ENCODE data around the gene ADGRG1. TPM values are rescaled to one million over a fixed set of nuclear protein-coding genes. Genes with fewer than 3 reads are reported as not detected.

The ADGRG1 gene
- total RNA-seq, 1 donor from 2014 or later: 4.8 TPM

DNA sequence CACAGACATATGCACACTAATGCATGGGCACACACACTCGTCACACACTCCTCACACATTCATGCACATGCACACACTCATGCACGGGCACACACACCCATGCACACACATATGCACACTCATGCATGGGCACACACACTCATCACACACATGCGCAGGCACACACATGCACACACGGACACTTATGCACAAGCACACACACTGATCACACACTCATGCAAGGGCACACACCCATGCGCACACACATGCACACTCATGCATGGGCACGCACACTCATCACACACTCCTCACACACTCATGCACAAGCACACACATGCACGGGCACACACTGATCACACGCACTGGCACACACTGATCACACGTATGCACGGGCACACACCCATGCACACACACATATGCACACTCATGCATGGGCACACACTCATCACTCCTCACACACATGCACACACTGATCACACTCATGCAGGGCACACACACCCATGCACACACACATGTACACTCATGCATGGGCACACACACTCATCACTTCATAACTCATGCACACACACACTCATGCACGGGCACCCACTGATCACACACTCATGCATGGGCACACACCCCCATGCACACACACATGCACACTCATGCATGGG is 16.1 kb downstream of the ADGRG1 start:
- H3K36me3 Mint-ChIP-seq (ENCODE audit: unreplicated experiment): no peaks in the 10 kb centered on the region
- peaks cover 21% of the 10 kb centered on the region for H3K4me1 Mint-ChIP-seq (ENCODE audit: unreplicated experiment)
- H3K27ac Mint-ChIP-seq (ENCODE audit: unreplicated experiment): no peak overlapping the region
- H3K9me3 Mint-ChIP-seq (ENCODE audit: unreplicated experiment): no peaks in the 10 kb centered on the region
- no peaks in the 10 kb centered on the region for H3K27me3 Mint-ChIP-seq (ENCODE audit: unreplicated experiment)
- H3K4me3 Mint-ChIP-seq (ENCODE audit: unreplicated experiment): no peak overlapping the region
- DNase-seq (ENCODE audit: extremely low spot score, unreplicated experiment): no peak
- TF ChIP-seq, protein P1, sequence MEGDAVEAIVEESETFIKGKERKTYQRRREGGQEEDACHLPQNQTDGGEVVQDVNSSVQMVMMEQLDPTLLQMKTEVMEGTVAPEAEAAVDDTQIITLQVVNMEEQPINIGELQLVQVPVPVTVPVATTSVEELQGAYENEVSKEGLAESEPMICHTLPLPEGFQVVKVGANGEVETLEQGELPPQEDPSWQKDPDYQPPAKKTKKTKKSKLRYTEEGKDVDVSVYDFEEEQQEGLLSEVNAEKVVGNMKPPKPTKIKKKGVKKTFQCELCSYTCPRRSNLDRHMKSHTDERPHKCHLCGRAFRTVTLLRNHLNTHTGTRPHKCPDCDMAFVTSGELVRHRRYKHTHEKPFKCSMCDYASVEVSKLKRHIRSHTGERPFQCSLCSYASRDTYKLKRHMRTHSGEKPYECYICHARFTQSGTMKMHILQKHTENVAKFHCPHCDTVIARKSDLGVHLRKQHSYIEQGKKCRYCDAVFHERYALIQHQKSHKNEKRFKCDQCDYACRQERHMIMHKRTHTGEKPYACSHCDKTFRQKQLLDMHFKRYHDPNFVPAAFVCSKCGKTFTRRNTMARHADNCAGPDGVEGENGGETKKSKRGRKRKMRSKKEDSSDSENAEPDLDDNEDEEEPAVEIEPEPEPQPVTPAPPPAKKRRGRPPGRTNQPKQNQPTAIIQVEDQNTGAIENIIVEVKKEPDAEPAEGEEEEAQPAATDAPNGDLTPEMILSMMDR (IDR thresholded peaks at IDR 0.05): no peak

DNA sequence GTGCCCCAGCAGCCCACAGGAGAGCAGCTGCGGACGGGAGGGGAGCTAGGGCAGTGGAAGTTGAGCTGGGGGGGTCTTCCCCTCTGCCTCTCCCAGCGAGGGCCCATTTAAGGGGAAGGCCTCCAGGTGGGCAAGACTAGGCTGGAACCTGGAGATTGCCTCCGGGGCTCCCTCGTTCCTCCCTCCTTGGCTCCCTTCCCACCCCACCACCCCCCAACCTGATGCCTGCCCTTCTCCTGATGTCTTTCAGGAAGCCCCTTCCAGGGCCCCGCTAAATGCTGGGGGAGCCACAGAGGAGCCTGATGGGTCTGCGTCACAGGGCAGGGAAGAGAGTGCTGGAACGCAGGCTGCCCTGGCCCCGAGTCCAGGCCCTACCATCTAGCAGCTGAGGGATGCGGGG is 16.7 kb downstream of the ADGRG1 start:
- Mint-ChIP-seq H3K4me1 (ENCODE audit: unreplicated experiment) (peaks cover 21% of the 10 kb centered on the region), H3K4me3 (ENCODE audit: unreplicated experiment) (no peak overlapping the region), H3K36me3 (ENCODE audit: unreplicated experiment) (no peaks in the 10 kb centered on the region), H3K9me3 (ENCODE audit: unreplicated experiment) (no peaks in the 10 kb centered on the region), H3K27ac (ENCODE audit: unreplicated experiment) (no peak overlapping the region), H3K27me3 (ENCODE audit: unreplicated experiment) (no peaks in the 10 kb centered on the region)
- TF ChIP-seq, protein P1 (IDR thresholded peaks at IDR 0.05): no peak
- no peak for DNase-seq (ENCODE audit: extremely low spot score, unreplicated experiment)

DNA sequence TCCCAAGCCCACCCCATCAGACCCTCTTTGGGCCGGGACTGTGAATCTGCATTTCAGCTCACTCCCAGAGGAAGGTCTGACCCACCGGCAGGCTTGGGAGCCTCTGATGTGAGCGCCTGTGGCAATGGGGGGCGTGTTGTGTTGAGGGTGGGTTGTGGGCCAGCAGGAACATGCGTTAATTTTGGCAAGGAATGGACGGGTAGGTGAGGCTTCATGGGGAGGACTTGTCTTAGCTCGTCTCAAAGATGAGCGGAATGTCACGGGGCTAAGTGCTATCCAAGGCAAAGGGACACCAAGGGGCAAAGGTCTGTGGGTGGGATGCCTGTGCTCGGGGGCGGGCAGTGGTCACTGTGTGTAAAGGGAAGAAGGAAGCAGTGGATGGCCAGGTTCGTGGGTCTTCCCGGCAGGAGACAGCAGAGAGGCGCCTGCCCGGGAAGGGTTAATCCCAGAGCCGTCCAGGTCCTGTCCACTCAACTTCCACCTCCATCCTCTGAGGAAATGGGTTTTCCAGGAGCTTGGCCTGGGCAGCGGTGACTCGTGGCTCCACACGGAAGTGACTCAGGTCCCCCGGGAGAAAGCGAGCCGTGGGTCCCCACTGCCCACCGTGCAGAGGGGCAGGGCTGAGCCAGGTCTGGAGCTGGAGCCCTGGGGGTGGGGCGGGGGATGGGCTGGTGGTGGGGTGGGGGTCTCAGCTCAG is 17.4 kb downstream of the ADGRG1 start:
- Mint-ChIP-seq H3K36me3 (ENCODE audit: unreplicated experiment) (no peaks in the 10 kb centered on the region), H3K4me1 (ENCODE audit: unreplicated experiment) (peaks cover 21% of the 10 kb centered on the region), H3K9me3 (ENCODE audit: unreplicated experiment) (no peaks in the 10 kb centered on the region), H3K4me3 (ENCODE audit: unreplicated experiment) (no peak overlapping the region), H3K27ac (ENCODE audit: unreplicated experiment) (no peak overlapping the region), H3K27me3 (ENCODE audit: unreplicated experiment) (no peaks in the 10 kb centered on the region)
- no peak for DNase-seq (ENCODE audit: extremely low spot score, unreplicated experiment)
- TF ChIP-seq, protein P1 (IDR thresholded peaks at IDR 0.05): no peak

DNA sequence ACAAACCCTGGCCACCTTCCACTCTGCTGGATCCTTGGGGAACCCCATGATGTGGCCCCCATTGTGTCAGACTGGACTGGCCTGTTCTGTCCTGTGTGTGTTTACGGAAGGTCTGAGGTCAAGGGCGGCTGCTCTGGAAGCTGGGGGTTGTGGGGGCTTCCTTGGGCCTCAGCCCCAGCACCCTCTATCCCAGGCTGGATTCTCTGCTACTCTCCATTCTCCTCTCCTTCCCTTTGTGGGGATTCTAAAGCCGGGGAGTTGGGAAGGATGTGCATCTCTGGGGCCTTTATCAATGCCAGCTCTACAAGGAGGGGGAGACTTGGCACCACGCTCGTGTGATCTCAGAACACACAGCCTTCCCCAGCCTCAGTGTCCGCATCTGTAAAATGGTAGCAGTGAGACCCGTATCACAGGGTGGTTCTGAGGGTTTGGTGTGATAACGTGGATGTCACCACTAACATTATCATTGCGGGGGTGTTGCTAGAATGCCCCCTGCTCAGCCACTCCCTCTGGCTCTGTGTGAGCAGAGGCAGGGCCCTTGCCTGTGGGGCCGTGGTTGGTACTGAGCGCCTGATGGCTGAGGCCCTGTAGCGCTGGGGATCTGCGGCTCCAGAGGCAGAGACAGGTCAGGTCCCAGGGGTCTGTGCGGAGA is 18.1 kb downstream of the ADGRG1 start:
- DNase-seq (ENCODE audit: extremely low spot score, unreplicated experiment): no peak
- Mint-ChIP-seq H3K4me3 (ENCODE audit: unreplicated experiment) (no peak overlapping the region), H3K27ac (ENCODE audit: unreplicated experiment) (no peak overlapping the region), H3K27me3 (ENCODE audit: unreplicated experiment) (no peaks in the 10 kb centered on the region), H3K36me3 (ENCODE audit: unreplicated experiment) (no peaks in the 10 kb centered on the region), H3K9me3 (ENCODE audit: unreplicated experiment) (no peaks in the 10 kb centered on the region), H3K4me1 (ENCODE audit: unreplicated experiment) (peaks cover 21% of the 10 kb centered on the region)
- TF ChIP-seq, protein P1 (IDR thresholded peaks at IDR 0.05): no peak

Data from osteocyte (in vitro differentiated cells).